ENCODE results near the gene JMJD4.

JMJD4 gene

GRCh38 chr1:227731696-227732585 lies 3.2 kb downstream of the JMJD4 start:
- no peak overlapping the region for H2AFZ ChIP-seq (ENCODE audit: low read depth, low read length)
- no peak overlapping the region for H3K4me3 ChIP-seq (ENCODE audit: low read length)
- H3K27me3 ChIP-seq (ENCODE audit: low read depth, low read length), result no peaks in the 10 kb centered on the region
- no peak overlapping the region for H3K9ac ChIP-seq (ENCODE audit: low read length)
- H3K36me3 ChIP-seq (replicated peaks; ENCODE audit: low read depth, low read length), result peaks cover 40% of the 10 kb centered on the region
- peaks cover 14% of the 10 kb centered on the region for H4K20me1 ChIP-seq (ENCODE audit: insufficient read depth, low read length)
- peaks cover 77% of the 10 kb centered on the region for H3K79me2 ChIP-seq (ENCODE audit: low read length)
- H3K27ac ChIP-seq (ENCODE audit: low read length), result no peak overlapping the region
- no peak for TF ChIP-seq EZH2phosphoT487 (IDR thresholded peaks at IDR 0.05; ENCODE audit: low read depth)
- TF ChIP-seq CTCF (IDR thresholded peaks at IDR 0.05; ENCODE audit: low read depth, low read length), result no peak
- H3K4me1 ChIP-seq (ENCODE audit: low read length), result peaks cover 54% of the 10 kb centered on the region
- H3K9me3 ChIP-seq (ENCODE audit: insufficient read depth, low read length), result peaks cover 4% of the 10 kb centered on the region; the same call in 1 of the 2 replicates
- H3K4me2 ChIP-seq (ENCODE audit: low read length), result no peak overlapping the region

- Histone ChIP-seq H3K4me2 (ENCODE audit: low read length) (peak overlapping the region; percentile 98; the same call in 1 of the 2 replicates), H3K9me3 (ENCODE audit: insufficient read depth, low read length) (peaks cover 4% of the 10 kb centered on the region; the same call in 1 of the 2 replicates), H3K9ac (ENCODE audit: low read length) (no peak overlapping the region), H3K36me3 (replicated peaks; ENCODE audit: low read depth, low read length) (peaks cover 39% of the 10 kb centered on the region), H3K27me3 (ENCODE audit: low read depth, low read length) (no peaks in the 10 kb centered on the region), H2AFZ (ENCODE audit: low read depth, low read length) (no peak overlapping the region), H4K20me1 (ENCODE audit: insufficient read depth, low read length) (peaks cover 14% of the 10 kb centered on the region), H3K79me2 (ENCODE audit: low read length) (peaks cover 70% of the 10 kb centered on the region), H3K4me3 (ENCODE audit: low read length) (no peak overlapping the region), H3K27ac (ENCODE audit: low read length) (peak overlapping the region; percentile 90), H3K4me1 (ENCODE audit: low read length) (peaks cover 55% of the 10 kb centered on the region)
- TF ChIP-seq EZH2phosphoT487 (IDR thresholded peaks at IDR 0.05; ENCODE audit: low read depth), result no peak
- TF ChIP-seq CTCF (IDR thresholded peaks at IDR 0.05; ENCODE audit: low read depth, low read length), result no peak
Observed at GRCh38 chr1:227731241-227731677, 3.8 kb downstream of the JMJD4 start.

GRCh38 chr1:227730630-227731151 lies 4.4 kb downstream of the JMJD4 start:
- Histone ChIP-seq H3K9me3 (ENCODE audit: insufficient read depth, low read length) (peaks cover 4% of the 10 kb centered on the region; the same call in 1 of the 2 replicates), H3K4me2 (ENCODE audit: low read length) (peak overlapping the region; percentile 98), H3K27me3 (ENCODE audit: low read depth, low read length) (no peaks in the 10 kb centered on the region), H3K4me1 (ENCODE audit: low read length) (peaks cover 55% of the 10 kb centered on the region), H3K9ac (ENCODE audit: low read length) (0 out of 2 replicates have a peak overlapping the region, but pooled peaks have one; percentile 4), H3K27ac (ENCODE audit: low read length) (peak overlapping the region; percentile 90), H4K20me1 (ENCODE audit: insufficient read depth, low read length) (peaks cover 14% of the 10 kb centered on the region), H3K36me3 (replicated peaks; ENCODE audit: low read depth, low read length) (peaks cover 39% of the 10 kb centered on the region), H3K79me2 (ENCODE audit: low read length) (peaks cover 65% of the 10 kb centered on the region), H3K4me3 (ENCODE audit: low read length) (peak overlapping the region; percentile 26; the same call in 1 of the 2 replicates), H2AFZ (ENCODE audit: low read depth, low read length) (no peak overlapping the region)
- TF ChIP-seq CTCF (IDR thresholded peaks at IDR 0.05; ENCODE audit: low read depth, low read length) (no peak), EZH2phosphoT487 (IDR thresholded peaks at IDR 0.05; ENCODE audit: low read depth) (no peak)

Data from OCI-LY3 (cell line).